ENCODE data around the gene ARSG. TPM values are rescaled to one million over a fixed set of nuclear protein-coding genes. Genes with fewer than 3 reads are reported as not detected.
A peak's percentile ranks its signal among the peaks of the same experiment; 100 is the strongest.

ARSG gene
- total and polyA plus RNA-seq, 2 of the 4 experiments (the other 2 are of a cell fraction) = 2.9 to 3.0 TPM

GRCh38 chr17:68302666-68303065 is 11.4 kb downstream of the ARSG start:
- Histone ChIP-seq H3K9me3 (ENCODE audit: control insufficient read depth, insufficient read depth, low read length) (no peaks in the 10 kb centered on the region; the same call in 1 of the 2 replicates), H2AK9ac (replicated peaks; ENCODE audit: low read depth, low read length, poor library complexity) (no peak overlapping the region), H3K9ac (ENCODE audit: low read depth, low read length) (no peak overlapping the region), H2BK5ac (ENCODE audit: low read depth, low read length, poor library complexity, severe bottlenecking) (no peak overlapping the region), H3K4me2 (ENCODE audit: low read depth, low read length) (no peak overlapping the region), H3K79me1 (ENCODE audit: low read depth in 1 of 2, low read length in 2 of 2) (no peaks in the 10 kb centered on the region), H4K20me1 (ENCODE audit: insufficient read depth, low read length) (no peaks in the 10 kb centered on the region), H3K27me3 (ENCODE audit: control insufficient read depth, insufficient read depth, low read length) (no peaks in the 10 kb centered on the region), H2BK120ac (ENCODE audit: low read depth, low read length) (no peak overlapping the region), H3K18ac (ENCODE audit: low read depth, low read length) (no peak overlapping the region), H3K4me3 (ENCODE audit: insufficient read depth, low read depth, low read length) (no peak overlapping the region), H4K8ac (ENCODE audit: low read depth in 2 of 2, low read length in 2 of 2) (no peak overlapping the region), H2AK5ac (ENCODE audit: low read depth, low read length) (no peak overlapping the region), H3K36me3 (ENCODE audit: control insufficient read depth, insufficient read depth, low read length) (no peaks in the 10 kb centered on the region), H3K14ac (replicated peaks; ENCODE audit: low read depth, low read length) (no peak overlapping the region), H2AFZ (replicated peaks; ENCODE audit: low read length, poor library complexity) (peak overlapping the region; percentile 40), H3K23ac (ENCODE audit: low read depth, low read length) (no peak overlapping the region), H3K27ac (ENCODE audit: insufficient read depth, low read length) (no peak overlapping the region), H4K91ac (ENCODE audit: insufficient read depth, low read depth, low read length) (no peak overlapping the region), H3K4me1 (ENCODE audit: control insufficient read depth, insufficient read depth, low read length) (peaks cover 3% of the 10 kb centered on the region; the same call in 1 of the 2 replicates), H3K4ac (ENCODE audit: low read depth, low read length) (no peak overlapping the region), H2BK15ac (ENCODE audit: low read depth, low read length) (no peak overlapping the region), H4K5ac (ENCODE audit: low read depth, low read length) (no peak overlapping the region), H3K56ac (ENCODE audit: extremely low read depth, insufficient read depth, low read length) (no peak overlapping the region), H3K9me1 (ENCODE audit: insufficient read depth, low read length) (no peaks in the 10 kb centered on the region), H2BK20ac (ENCODE audit: low read depth, low read length) (no peak overlapping the region)
- DNase-seq (no peak), ATAC-seq (ENCODE audit: low read depth) (peak; percentile 40)
- POLR2A ChIA-PET (ENCODE audit: unreplicated experiment) = no interaction called here
- TF ChIP-seq CHD1 (IDR thresholded peaks at IDR 0.05; ENCODE audit: low read depth, low read length) (no peak), CTCF (conservative IDR thresholded peaks at IDR 0.05; ENCODE audit: low read depth, low read length) (no peak), CEBPB (IDR thresholded peaks at IDR 0.05; ENCODE audit: low read depth, low read length) (no peak), RFX5 (IDR thresholded peaks at IDR 0.05; ENCODE audit: low read depth, low read length) (no peak), MXI1 (IDR thresholded peaks at IDR 0.05; ENCODE audit: borderline replicate concordance, low read depth, low read length) (no peak), NFE2L2 (IDR thresholded peaks at IDR 0.05; ENCODE audit: low read depth, low read length) (no peak)
- 38% methylated on average over 1 of the region's 4 CpGs; no CpG with 5 or more reads in 1 of the 2 experiments for WGBS, 2 experiments (ENCODE audit: extremely low coverage in 2 of 2, insufficient read length in 1 of 2)
- dilution Hi-C loops (cut with HindIII; ENCODE audit: low sequenced_read_pairs, unreplicated experiment) = no loop called here
- no TSS peak for BruUV-seq (replicated peaks)
- intact Hi-C loops (cut with micrococcal nuclease) = no loop called here
- in situ Hi-C loops (cut with MboI; ENCODE audit: low sequenced_read_pairs) = no loop called here
- CTCF ChIA-PET = no interaction called here

Measured in IMR-90 (cell line).